Endometrial microvascular endothelial cells (primary cell): ENCODE data around the gene OR1L6. TPM values are rescaled to one million over a fixed set of nuclear protein-coding genes. Genes with fewer than 3 reads are reported as not detected.

Experiments
- total RNA-seq: library from RNA; depleted of rRNA; stranded (reverse); fragments of >200 nt; gene quantifications from one replicate; pipeline ENCODE4 v1.2.3, GENCODE V29; 2015; ENCODE audit errors: inconsistent ontology term

OR1L6 gene
- total RNA-seq, 1 donor from 2014 or later, result not detected

Other genes starting within 250 kb of the OR1L6 start
- gene OR1J2, start 231.5 kb upstream of the OR1L6 start, total RNA-seq, result not detected
- not detected for gene OR1J4, start 223.2 kb upstream of the OR1L6 start, total RNA-seq
- not detected for gene OR1N1, start 215.0 kb upstream of the OR1L6 start, total RNA-seq
- gene OR1N2, start 189.2 kb upstream of the OR1L6 start, total RNA-seq, result not detected
- gene OR1L8, start 158.9 kb upstream of the OR1L6 start, total RNA-seq, result not detected
- gene OR1Q1, start 127.6 kb upstream of the OR1L6 start, total RNA-seq, result not detected
- gene OR1B1, start 84.7 kb upstream of the OR1L6 start, total RNA-seq, result not detected
- gene OR1L1, start 80.6 kb upstream of the OR1L6 start, total RNA-seq, result not detected
- gene OR1L3, start 67.2 kb upstream of the OR1L6 start, total RNA-seq, result not detected
- not detected for gene OR1L4, start 18.3 kb upstream of the OR1L6 start, total RNA-seq
- gene OR5C1, start 46.6 kb downstream of the OR1L6 start, total RNA-seq, result not detected
- not detected for gene OR1K1, start 57.8 kb downstream of the OR1L6 start, total RNA-seq
- gene PDCL, start 86.3 kb downstream of the OR1L6 start, total RNA-seq, result 23.1 TPM
- 41.8 TPM for gene RC3H2, start 163.1 kb downstream of the OR1L6 start, total RNA-seq
- gene ZBTB6, start 171.0 kb downstream of the OR1L6 start, total RNA-seq, result 7.1 TPM
- 2.0 TPM for gene ZBTB26, start 189.2 kb downstream of the OR1L6 start, total RNA-seq
- 16.0 TPM for gene RABGAP1, start 198.7 kb downstream of the OR1L6 start, total RNA-seq